H1 (cell line): ENCODE measurements around the gene HS3ST3B1. TPM values are rescaled to one million over a fixed set of nuclear protein-coding genes. Genes with fewer than 3 reads are reported as not detected.

Experiments used
- CTCF ChIA-PET: fragments of 300-600 bp; sonication (Branson Sonifier 250); formaldehyde crosslinking; loops from one replicate; lab custom pipeline; 2021; ENCODE audit not compliant: partially characterized antibody; lab: Charles Lee
- POLR2A ChIA-PET: fragments of 300-600 bp; sonication (Branson Sonifier 250); formaldehyde crosslinking; loops from one replicate; lab custom pipeline; 2021; ENCODE audit warnings: inconsistent platforms; ENCODE audit not compliant: partially characterized antibody; lab: Charles Lee
- DNase-seq, 2 experiments: peaks; one replicate each; pipeline versions ENCODE4 v3.0.0 to v3.0.0-alpha.2; 2010 to 2022; ENCODE audit warnings: low spot score in 2 of 2, low read depth in 1 of 2, mixed read lengths in 1 of 2
- FAIRE-seq: peaks from 2 replicates; lab custom pipeline; 2011; peaks lifted over from hg19 to GRCh38; lab: Jason Lieb, UNC
- H2AFZ ChIP-seq: 2 replicates; pipeline ENCODE4 v1.8.1; 2012; ENCODE audit warnings: low read length, inconsistent platforms
- H2AK5ac ChIP-seq: 2 replicates; pipeline ENCODE4 v1.6.1; 2013; ENCODE audit warnings: low read depth, low read length
- H2BK120ac ChIP-seq: replicated peaks from 2 replicates; pipeline ENCODE3; 2013; ENCODE audit warnings: low read depth, low read length, inconsistent platforms
- H2BK12ac ChIP-seq: 2 replicates; pipeline ENCODE4 v1.6.1; 2013; ENCODE audit warnings: low read depth, low read length
- H2BK15ac ChIP-seq: 2 replicates; pipeline ENCODE4 v1.6.1; 2013; ENCODE audit warnings: low read length
- H2BK20ac ChIP-seq: 2 replicates; pipeline ENCODE4 v1.6.1; 2013; ENCODE audit warnings: low read length
- H2BK5ac ChIP-seq: 2 replicates; pipeline ENCODE4 v1.6.1; 2013; ENCODE audit warnings: low read depth, low read length
- H3K14ac ChIP-seq: 2 replicates; pipeline ENCODE4 v1.6.1; 2013; ENCODE audit warnings: inconsistent platforms; ENCODE audit not compliant: insufficient read length
- H3K18ac ChIP-seq: 2 replicates; pipeline ENCODE4 v1.6.1; 2013; ENCODE audit warnings: low read length; ENCODE audit errors: extremely low read depth
- H3K23ac ChIP-seq: 2 replicates; pipeline ENCODE4 v1.6.1; 2013; ENCODE audit warnings: inconsistent platforms; ENCODE audit not compliant: insufficient read length
- H3K23me2 ChIP-seq: 2 replicates; pipeline ENCODE4 v1.6.1; 2013; ENCODE audit warnings: low read depth, low read length
- H3K27ac ChIP-seq: 2 replicates; pipeline ENCODE4 v1.6.1; 2011; ENCODE audit warnings: low read depth, low read length, inconsistent platforms
- H3K27me3 ChIP-seq, 4 experiments: replicated peaks in 1 of 4; 1 replicate in 1 of 4; 2 replicates in 3 of 4; pipeline versions ENCODE4 v1.6.1 to v1.8.1; 2011 to 2013; ENCODE audit warnings: low read length in 3 of 4, mild to moderate bottlenecking in 3 of 4, inconsistent platforms in 2 of 4, mixed read lengths in 2 of 4, moderate library complexity in 1 of 4; ENCODE audit not compliant: control insufficient read depth in 3 of 4, insufficient read depth in 3 of 4; ENCODE audit errors: extremely low read depth in 1 of 4
- H3K36me3 ChIP-seq, 4 experiments: 2 replicates each; pipeline versions ENCODE4 v1.6.1 to v1.8.1; 2011 to 2013; ENCODE audit warnings: mild to moderate bottlenecking in 4 of 4, low read length in 3 of 4, moderate library complexity in 2 of 4, control low read depth in 1 of 4, inconsistent platforms in 1 of 4; ENCODE audit not compliant: insufficient read depth in 4 of 4, control insufficient read depth in 2 of 4
- H3K4ac ChIP-seq: replicated peaks from 2 replicates; pipeline ENCODE3; 2013; ENCODE audit warnings: low read length, low read depth, mixed read lengths, inconsistent platforms; ENCODE audit not compliant: insufficient read length
- H3K4me1 ChIP-seq, 4 experiments: replicated peaks in 1 of 4; 1 replicate in 1 of 4; 2 replicates in 3 of 4; pipeline versions ENCODE4 v1.6.1 to v1.8.1; 2011 to 2013; ENCODE audit warnings: low read length in 3 of 4, inconsistent platforms in 2 of 4, mixed read lengths in 1 of 4; ENCODE audit not compliant: insufficient read depth in 4 of 4, control insufficient read depth in 3 of 4
- H3K4me2 ChIP-seq, 2 experiments: 2 replicates each; pipeline versions ENCODE4 v1.6.1 to v1.8.1; 2011 to 2013; ENCODE audit warnings: low read depth in 2 of 2, low read length in 2 of 2, control low read depth in 1 of 2, inconsistent platforms in 1 of 2, mild to moderate bottlenecking in 1 of 2; ENCODE audit not compliant: insufficient read depth in 1 of 2
- H3K4me3 ChIP-seq, 4 experiments: fragments of 200-600, 300-600 bp in 1 of 4; sonication (generic), shearing (Covaris generic), sonication (Bioruptor Twin) in 1 of 4; 2 replicates each; pipeline versions ENCODE4 v1.5.1 to v1.8.1; 2011 to 2016; ENCODE audit warnings: low read length in 4 of 4, low read depth in 3 of 4, control low read depth in 2 of 4, inconsistent platforms in 2 of 4, mild to moderate bottlenecking in 2 of 4, mixed read lengths in 1 of 4, moderate library complexity in 1 of 4; ENCODE audit not compliant: insufficient read depth in 2 of 4; ENCODE audit errors: extremely low read depth in 1 of 4
- H3K56ac ChIP-seq: replicated peaks from 2 replicates; pipeline ENCODE3; 2013; ENCODE audit warnings: low read depth, mild to moderate bottlenecking, mixed read lengths, low read length, inconsistent platforms; ENCODE audit not compliant: insufficient read length
- H3K79me1 ChIP-seq: 2 replicates; pipeline ENCODE4 v1.6.1; 2013; ENCODE audit warnings: low read depth, low read length, control low read depth
- H3K79me2 ChIP-seq, 2 experiments: 2 replicates each; pipeline versions ENCODE4 v1.6.1 to v1.8.1; 2012 to 2013; ENCODE audit warnings: low read length in 2 of 2, mild to moderate bottlenecking in 2 of 2, inconsistent platforms in 1 of 2; ENCODE audit not compliant: insufficient read depth in 2 of 2, control insufficient read depth in 1 of 2
- H3K9ac ChIP-seq, 4 experiments: replicated peaks in 1 of 4; 1 replicate in 1 of 4; 2 replicates in 3 of 4; pipeline versions ENCODE4 v1.6.1 to v1.8.1; 2011 to 2013; ENCODE audit warnings: low read depth in 3 of 4, low read length in 3 of 4, control low read depth in 2 of 4, mild to moderate bottlenecking in 2 of 4, moderate library complexity in 2 of 4, inconsistent platforms in 1 of 4; ENCODE audit errors: extremely low read depth in 1 of 4
- H3K9me3 ChIP-seq, 2 experiments: 2 replicates each; pipeline versions ENCODE4 v1.6.1 to v1.8.1; 2012 to 2013; ENCODE audit warnings: mild to moderate bottlenecking in 2 of 2, moderate library complexity in 2 of 2, control low read depth in 1 of 2, inconsistent platforms in 1 of 2, low read depth in 1 of 2, low read length in 1 of 2, mixed read lengths in 1 of 2; ENCODE audit not compliant: insufficient read depth in 2 of 2
- H4K20me1 ChIP-seq, 2 experiments: replicated peaks in 1 of 2; 2 replicates each; pipeline versions ENCODE3 to v1.8.1; 2011 to 2013; ENCODE audit warnings: inconsistent platforms in 2 of 2, low read length in 2 of 2, mild to moderate bottlenecking in 1 of 2; ENCODE audit not compliant: insufficient read depth in 2 of 2, control insufficient read depth in 1 of 2
- H4K5ac ChIP-seq: 2 replicates; pipeline ENCODE4 v1.6.1; 2013; ENCODE audit warnings: low read length, low read depth, mixed read lengths, inconsistent platforms; ENCODE audit not compliant: insufficient read length
- H4K8ac ChIP-seq: 2 replicates; pipeline ENCODE4 v1.8.0; 2013; ENCODE audit warnings: mild to moderate bottlenecking, moderate library complexity, low read length, inconsistent platforms; ENCODE audit not compliant: insufficient read depth; ENCODE audit errors: extremely low read depth
- H4K91ac ChIP-seq: replicated peaks from 2 replicates; pipeline ENCODE3; 2013; ENCODE audit warnings: low read length, mixed read lengths, inconsistent platforms; ENCODE audit not compliant: insufficient read length
- ASH2L ChIP-seq: fragments of 200-600, 300-600 bp; sonication (generic); IDR thresholded peaks from one replicate; pipeline ENCODE4 v1.7.1; 2017; ENCODE audit warnings: low read length
- ATF3 ChIP-seq: IDR thresholded peaks from 2 replicates; pipeline ENCODE4 v1.6.1; 2011; ENCODE audit warnings: low read depth, mild to moderate bottlenecking, low read length; ENCODE audit not compliant: insufficient read depth
- CTCF ChIP-seq, 3 experiments: IDR thresholded peaks; 1 replicate in 2 of 3; 2 replicates in 1 of 3; pipeline versions ENCODE4 v1.5.1 to v1.6.1; 2011; ENCODE audit warnings: low read length in 3 of 3, mild to moderate bottlenecking in 3 of 3, inconsistent platforms in 2 of 3, low read depth in 1 of 3, moderate library complexity in 1 of 3; ENCODE audit not compliant: insufficient read depth in 1 of 3; ENCODE audit errors: control extremely low read depth in 1 of 3
- E2F6 ChIP-seq: IDR thresholded peaks from 2 replicates; pipeline ENCODE4 v1.6.1; 2012; ENCODE audit warnings: inconsistent platforms
- FOSL1 ChIP-seq: IDR thresholded peaks from 2 replicates; pipeline ENCODE4 v1.6.1; 2011; ENCODE audit warnings: mild to moderate bottlenecking, low read depth, low read length, moderate library complexity; ENCODE audit not compliant: insufficient read depth
- KDM5A ChIP-seq: fragments of 200-600 bp; IDR thresholded peaks from 2 replicates; pipeline ENCODE4 v1.7.1; 2012; ENCODE audit warnings: mild to moderate bottlenecking, low read length, inconsistent platforms, mixed read lengths
- RAD21 ChIP-seq, 2 experiments: IDR thresholded peaks in 1 of 2; conservative IDR thresholded peaks in 1 of 2; 2 replicates each; pipeline ENCODE4 v1.6.1; 2011; ENCODE audit warnings: low read depth in 2 of 2, low read length in 2 of 2, improper control_type of control experiment in 1 of 2, inconsistent platforms in 1 of 2, mild to moderate bottlenecking in 1 of 2, moderate library complexity in 1 of 2
- SUZ12 ChIP-seq: fragments of 200-600 bp; sonication (generic); IDR thresholded peaks from 2 replicates; pipeline ENCODE4 v1.6.1; 2012; ENCODE audit warnings: mild to moderate bottlenecking, inconsistent platforms, low read length, moderate library complexity, mixed read lengths
- YY1 ChIP-seq: IDR thresholded peaks from 2 replicates; pipeline ENCODE4 v1.6.1; 2011; ENCODE audit warnings: low read depth, mild to moderate bottlenecking, low read length
- WGBS, 2 experiments: shearing (Covaris generic) in 1 of 2; methylation state at CpG; one replicate each; pipeline versions ENCODE4 v1.1.6 to v1.1.7; 2013 to 2015; ENCODE audit warnings: low lambda C conversion rate in 2 of 2, mixed read lengths in 2 of 2, inconsistent platforms in 1 of 2, low coverage in 1 of 2, missing lambda C conversion rate in 1 of 2; ENCODE audit not compliant: insufficient replicate concordance in 2 of 2, insufficient coverage in 1 of 2, insufficient read length in 1 of 2; ENCODE audit errors: extremely low coverage in 1 of 2, missing lambda C conversion rate in 1 of 2; 5-methylcytosine and 5-hydroxymethylcytosine counted together
- polyA plus RNA-seq, 7 experiments: library from polyadenylated mRNA; depleted of rRNA in 3 of 7; stranded (reverse) in 5 of 7; unstranded in 2 of 7; fragments of >200 nt in 5 of 7; fragments of 200-250 nt in 2 of 7; gene quantifications; 1 replicate in 5 of 7; 2 replicates in 1 of 7; 4 replicates in 1 of 7; pipeline versions ENCODE4 v1.2.1 to v1.2.3, GENCODE V29; 2011 to 2013; ENCODE audit warnings: missing spikeins in 2 of 7, mixed read lengths in 2 of 7
- total RNA-seq: library from RNA; stranded (reverse); fragmentation: NEBNext Ultra II Directional; extraction: Animal tissue kit (Norgen Biotek cat#: 25700); gene quantifications from 2 replicates; pipeline ENCODE4 v1.2.1, GENCODE V29; 2021

Gene HS3ST3B1
- total and polyA plus RNA-seq, 2 of the 8 experiments (the other 6 are each of a cell fraction or from before 2014, with no cell fraction given): 4.7 to 14.4 TPM

GRCh38 chr17:14294876-14295275 lies 6.0 kb upstream of the HS3ST3B1 start:
- H3K56ac ChIP-seq: no peak overlapping the region
- no peak overlapping the region for H4K8ac ChIP-seq
- H3K23ac ChIP-seq: no peak overlapping the region
- no peaks in the 10 kb centered on the region for H3K36me3 ChIP-seq
- FAIRE-seq (no peak), DNase-seq (peak in 1 of 2 experiments; percentile 71)
- no peak overlapping the region for H3K27ac ChIP-seq
- 62% methylated on average over 20 of the region's 20 CpGs; no CpG with 5 or more reads in 1 of the 2 experiments for WGBS, 2 experiments
- H2AK5ac ChIP-seq: no peak overlapping the region
- H3K9me3 ChIP-seq: peaks cover 2 to 5% of the 10 kb centered on the region in 2 experiments; a peak in 3 of 4 replicates
- H3K4ac ChIP-seq: no peak overlapping the region
- TF ChIP-seq E2F6 (no peak), FOSL1 (no peak), YY1 (peak; percentile 34; the same call in 1 of the 2 replicates), ATF3 (no peak), RAD21 (IDR thresholded peaks at IDR 0.05 in 1 of 2, conservative IDR thresholded peaks at IDR 0.05 in 1 of 2; ENCODE audit: low read depth in 2 of 2, low read length in 2 of 2) (peak; percentile 83 to 91), ASH2L (no peak), CTCF (IDR thresholded peaks at IDR 0.05; ENCODE audit: control extremely low read depth in 1 of 3, insufficient read depth in 1 of 3, low read depth in 1 of 3, low read length in 3 of 3) (peak; percentile 55 to 79 (median 58)), KDM5A (no peak), SUZ12 (no peak)
- H2BK120ac ChIP-seq: no peak overlapping the region
- no peak overlapping the region for H3K18ac ChIP-seq
- H2BK12ac ChIP-seq: no peak overlapping the region
- H3K23me2 ChIP-seq: peaks cover 18% of the 10 kb centered on the region; the same call in 1 of the 2 replicates
- H3K27me3 ChIP-seq: peaks cover 25 to 50% (median 43%) of the 10 kb centered on the region in 4 experiments
- H2BK20ac ChIP-seq: no peak overlapping the region
- H3K4me3 ChIP-seq: no peak overlapping the region
- peaks cover 4 to 16% (median 8%) of the 10 kb centered on the region in 4 experiments; a peak in 6 of 7 replicates for H3K4me1 ChIP-seq
- H4K5ac ChIP-seq: no peak overlapping the region
- no peak overlapping the region for H2BK15ac ChIP-seq
- CTCF ChIA-PET: interaction anchor here (0.6 to 4.3 kb wide), 15 partner anchors 9 to 632 kb away, joined by 3 to 15 read pairs (median 3); no protein-coding TSS in a partner anchor
- POLR2A ChIA-PET: no interaction called here
- H2AFZ ChIP-seq: no peak overlapping the region
- H3K79me2 ChIP-seq: no peaks in the 10 kb centered on the region
- H4K20me1 ChIP-seq: peaks cover 0 to 2% of the 10 kb centered on the region in 2 experiments
- H3K4me2 ChIP-seq: no peak overlapping the region
- H4K91ac ChIP-seq: no peak overlapping the region
- no peak overlapping the region for H3K9ac ChIP-seq
- H3K14ac ChIP-seq: no peak overlapping the region
- no peaks in the 10 kb centered on the region for H3K79me1 ChIP-seq
- H2BK5ac ChIP-seq: no peak overlapping the region
